ENCODE data around the gene RPP25L.

DNA sequence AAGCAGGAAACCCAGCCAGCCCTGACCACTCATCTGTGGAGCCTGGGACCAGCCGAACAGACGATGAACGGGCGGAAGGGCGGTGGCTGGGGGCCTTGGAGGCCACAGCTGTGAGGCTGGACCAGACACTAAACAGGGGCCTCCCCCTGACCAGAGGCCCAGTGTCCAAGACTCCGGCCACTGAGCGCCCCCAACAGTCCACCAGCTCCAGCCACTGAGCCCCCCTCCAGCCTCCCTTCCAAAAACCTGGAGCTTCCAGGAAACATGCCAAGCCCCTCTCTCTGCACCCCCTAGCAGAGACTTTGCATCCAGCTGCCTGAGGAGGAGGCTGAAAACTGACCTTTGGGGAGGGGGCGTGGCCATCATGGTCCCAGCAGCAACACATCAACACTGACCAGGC lies 45.6 kb downstream of the RPP25L start:
- TF ChIP-seq, protein P1, sequence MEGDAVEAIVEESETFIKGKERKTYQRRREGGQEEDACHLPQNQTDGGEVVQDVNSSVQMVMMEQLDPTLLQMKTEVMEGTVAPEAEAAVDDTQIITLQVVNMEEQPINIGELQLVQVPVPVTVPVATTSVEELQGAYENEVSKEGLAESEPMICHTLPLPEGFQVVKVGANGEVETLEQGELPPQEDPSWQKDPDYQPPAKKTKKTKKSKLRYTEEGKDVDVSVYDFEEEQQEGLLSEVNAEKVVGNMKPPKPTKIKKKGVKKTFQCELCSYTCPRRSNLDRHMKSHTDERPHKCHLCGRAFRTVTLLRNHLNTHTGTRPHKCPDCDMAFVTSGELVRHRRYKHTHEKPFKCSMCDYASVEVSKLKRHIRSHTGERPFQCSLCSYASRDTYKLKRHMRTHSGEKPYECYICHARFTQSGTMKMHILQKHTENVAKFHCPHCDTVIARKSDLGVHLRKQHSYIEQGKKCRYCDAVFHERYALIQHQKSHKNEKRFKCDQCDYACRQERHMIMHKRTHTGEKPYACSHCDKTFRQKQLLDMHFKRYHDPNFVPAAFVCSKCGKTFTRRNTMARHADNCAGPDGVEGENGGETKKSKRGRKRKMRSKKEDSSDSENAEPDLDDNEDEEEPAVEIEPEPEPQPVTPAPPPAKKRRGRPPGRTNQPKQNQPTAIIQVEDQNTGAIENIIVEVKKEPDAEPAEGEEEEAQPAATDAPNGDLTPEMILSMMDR (IDR thresholded peaks at IDR 0.05) = no peak
- TF ChIP-seq POLR2AphosphoS5 (IDR thresholded peaks at IDR 0.05) (no peak), POLR2A (IDR thresholded peaks at IDR 0.05) (no peak), EP300 (IDR thresholded peaks at IDR 0.05) (no peak)
